ENCODE results near the gene SPTBN4.

SPTBN4 gene

DNA sequence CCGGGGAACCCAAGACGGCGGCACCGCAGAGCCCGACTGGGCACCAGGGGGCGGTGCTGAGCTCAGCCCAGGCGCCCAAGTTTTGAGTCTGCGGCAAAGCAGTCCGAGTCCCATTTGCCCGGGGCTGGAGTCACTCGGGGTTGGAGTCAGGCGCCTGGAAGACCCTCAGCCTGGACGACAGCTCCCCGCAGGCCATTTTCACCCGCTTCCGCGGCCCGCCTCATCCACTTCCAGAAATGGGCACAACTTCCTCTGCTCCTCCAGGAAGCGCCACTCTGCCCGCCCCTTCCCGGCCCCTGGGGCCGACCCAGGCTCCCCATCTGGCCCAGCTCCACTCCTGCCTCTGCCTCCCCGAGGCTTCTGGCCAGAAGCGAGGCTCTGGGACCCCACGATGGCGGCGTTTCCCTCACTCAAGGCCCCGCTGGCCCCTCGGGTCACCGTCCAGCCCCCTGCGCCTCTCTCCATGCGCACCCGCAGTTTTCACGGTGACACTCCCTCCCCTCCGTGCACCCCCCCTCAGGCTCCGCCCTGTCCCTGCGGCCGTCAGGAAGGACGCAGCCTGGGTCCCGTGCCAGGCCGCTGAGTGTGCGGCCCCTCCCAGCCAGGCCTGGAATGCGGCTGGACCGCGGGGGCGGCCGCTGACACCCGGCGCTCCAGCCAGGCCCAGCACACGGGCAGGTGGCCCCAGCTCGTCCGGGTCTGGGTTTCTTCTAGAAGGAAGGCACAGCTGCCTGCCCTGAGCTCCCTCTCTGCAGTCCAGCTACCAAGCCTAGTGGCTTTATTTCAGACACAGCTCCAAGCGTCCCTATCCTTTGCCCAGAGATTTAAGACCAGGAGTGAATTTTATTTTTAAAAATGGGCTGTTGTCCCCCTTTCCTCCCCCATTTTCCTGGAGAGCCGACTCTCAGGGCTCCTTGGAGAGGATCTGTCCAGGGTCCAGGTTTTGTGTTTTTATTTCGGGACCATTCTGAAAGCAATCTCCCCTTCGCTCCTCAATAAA lies 45.7 kb upstream of the SPTBN4 start:
- peak; percentile 93 for DNase-seq (ENCODE audit: low spot score)
- POLR2A ChIA-PET (ENCODE audit: low non-redundant PET): interaction anchor here (0.5 to 2.0 kb wide), 5 partner anchors 22 to 197 kb away, joined by 3 to 10 read pairs (median 3); partner anchors contain the start of gene BLVRB
- H3K27ac ChIP-seq: peak overlapping the region; percentile 93
- CTCF ChIA-PET: interaction anchor here (0.5 to 1.9 kb wide), 20 partner anchors 10 to 218 kb away, joined by 3 to 15 read pairs (median 4); partner anchors contain the start of gene SERTAD3
- TF ChIP-seq, protein P1, sequence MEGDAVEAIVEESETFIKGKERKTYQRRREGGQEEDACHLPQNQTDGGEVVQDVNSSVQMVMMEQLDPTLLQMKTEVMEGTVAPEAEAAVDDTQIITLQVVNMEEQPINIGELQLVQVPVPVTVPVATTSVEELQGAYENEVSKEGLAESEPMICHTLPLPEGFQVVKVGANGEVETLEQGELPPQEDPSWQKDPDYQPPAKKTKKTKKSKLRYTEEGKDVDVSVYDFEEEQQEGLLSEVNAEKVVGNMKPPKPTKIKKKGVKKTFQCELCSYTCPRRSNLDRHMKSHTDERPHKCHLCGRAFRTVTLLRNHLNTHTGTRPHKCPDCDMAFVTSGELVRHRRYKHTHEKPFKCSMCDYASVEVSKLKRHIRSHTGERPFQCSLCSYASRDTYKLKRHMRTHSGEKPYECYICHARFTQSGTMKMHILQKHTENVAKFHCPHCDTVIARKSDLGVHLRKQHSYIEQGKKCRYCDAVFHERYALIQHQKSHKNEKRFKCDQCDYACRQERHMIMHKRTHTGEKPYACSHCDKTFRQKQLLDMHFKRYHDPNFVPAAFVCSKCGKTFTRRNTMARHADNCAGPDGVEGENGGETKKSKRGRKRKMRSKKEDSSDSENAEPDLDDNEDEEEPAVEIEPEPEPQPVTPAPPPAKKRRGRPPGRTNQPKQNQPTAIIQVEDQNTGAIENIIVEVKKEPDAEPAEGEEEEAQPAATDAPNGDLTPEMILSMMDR (conservative IDR thresholded peaks at IDR 0.05; ENCODE audit: low read depth): peak; percentile 94

DNA sequence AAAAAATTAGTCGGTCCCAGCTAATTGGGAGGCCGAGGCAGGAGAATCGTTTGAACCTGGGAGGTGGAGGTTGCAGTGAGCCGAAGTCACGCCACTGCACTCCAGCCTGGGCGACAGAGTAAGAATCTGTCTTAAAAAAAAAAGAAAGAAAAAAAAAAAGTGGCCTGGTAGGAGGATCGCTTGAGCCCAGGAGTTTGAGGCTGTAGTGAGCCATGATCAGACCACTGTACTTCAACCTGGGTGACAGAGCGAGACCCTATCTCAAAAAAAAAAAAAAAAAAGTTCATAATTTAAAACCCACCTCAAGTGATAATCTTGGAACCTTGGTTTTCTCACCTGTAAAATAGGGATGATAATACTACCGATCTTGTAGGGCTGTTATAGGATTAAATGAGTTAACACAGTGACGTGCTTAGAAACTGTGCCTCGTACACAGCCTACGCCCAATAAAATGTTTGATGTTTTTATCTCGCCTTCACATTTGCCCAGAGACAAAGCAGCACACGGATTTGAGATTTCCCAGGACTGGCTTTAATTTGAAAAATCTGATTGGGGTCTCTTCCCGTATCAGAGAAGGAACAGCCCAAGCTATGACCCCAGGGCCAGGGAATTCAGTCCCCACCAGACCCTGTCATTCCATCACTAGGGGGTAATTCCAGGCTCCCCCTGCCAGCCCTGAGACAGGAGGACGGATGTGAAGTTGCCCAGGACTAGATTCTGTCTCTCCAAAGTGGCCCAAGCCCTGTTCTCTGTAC lies 44.6 kb upstream of the SPTBN4 start:
- no peak for DNase-seq (ENCODE audit: low spot score)
- ChIA-PET CTCF (no interaction called here), POLR2A (ENCODE audit: low non-redundant PET) (interaction anchor here (0.5 to 2.0 kb wide), 3 partner anchors 11 to 198 kb away, joined by 3 to 10 read pairs (median 3); no protein-coding TSS in a partner anchor)
- peak overlapping the region; percentile 93 for H3K27ac ChIP-seq
- TF ChIP-seq, protein P1 (conservative IDR thresholded peaks at IDR 0.05; ENCODE audit: low read depth): no peak

DNA sequence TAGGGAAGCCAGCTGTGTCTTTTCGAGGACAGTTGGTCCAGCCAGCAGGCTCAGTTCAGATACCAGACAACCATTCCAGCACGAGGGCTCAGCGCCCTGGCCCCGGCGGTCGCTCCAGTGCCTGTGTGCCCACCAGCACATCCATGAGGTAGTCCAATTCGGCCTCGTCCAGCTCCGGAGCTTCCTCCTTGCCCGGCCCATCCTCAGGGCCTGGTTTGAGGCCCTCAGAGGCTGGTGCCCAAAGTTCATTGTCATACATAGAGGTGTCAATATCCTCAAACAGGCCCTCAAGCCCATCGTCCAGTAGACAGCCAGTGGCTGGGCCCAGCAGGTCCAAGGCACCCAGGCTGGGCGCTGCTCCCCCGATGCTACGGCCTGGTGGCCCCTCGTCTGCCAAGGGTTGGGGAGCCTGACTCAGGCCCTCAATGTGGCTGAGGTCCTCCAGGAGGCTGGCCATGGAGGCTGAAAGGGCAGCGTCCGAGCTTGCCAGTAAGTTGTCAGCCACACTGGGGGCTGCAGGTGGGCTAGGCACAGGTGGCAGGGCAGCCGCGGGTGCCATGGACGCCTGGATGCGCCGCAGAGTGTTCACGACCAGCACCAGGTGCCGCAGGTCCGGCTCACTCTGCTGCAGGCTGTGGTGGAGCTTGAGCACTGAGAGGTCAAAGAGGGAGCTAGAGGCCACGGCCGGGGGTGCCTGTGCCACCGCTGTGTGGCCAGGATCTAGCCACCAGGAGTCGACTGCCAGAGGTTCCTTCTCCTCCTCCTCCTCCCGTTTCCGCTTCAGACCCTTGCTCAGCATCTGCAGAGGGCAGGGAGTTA lies 43.8 kb upstream of the SPTBN4 start:
- H3K27ac ChIP-seq: peak overlapping the region; percentile 93
- CTCF ChIA-PET: interaction anchor here (0.7 kb wide), 2 partner anchors 161 to 1174 kb away, joined by 3 to 4 read pairs; no protein-coding TSS in a partner anchor
- DNase-seq (ENCODE audit: low spot score): no peak
- POLR2A ChIA-PET (ENCODE audit: low non-redundant PET): interaction anchor here (0.5 to 1.4 kb wide), 2 partner anchors 10 to 19 kb away, joined by 3 read pairs; no protein-coding TSS in a partner anchor
- TF ChIP-seq, protein P1 (conservative IDR thresholded peaks at IDR 0.05; ENCODE audit: low read depth): no peak

DNA sequence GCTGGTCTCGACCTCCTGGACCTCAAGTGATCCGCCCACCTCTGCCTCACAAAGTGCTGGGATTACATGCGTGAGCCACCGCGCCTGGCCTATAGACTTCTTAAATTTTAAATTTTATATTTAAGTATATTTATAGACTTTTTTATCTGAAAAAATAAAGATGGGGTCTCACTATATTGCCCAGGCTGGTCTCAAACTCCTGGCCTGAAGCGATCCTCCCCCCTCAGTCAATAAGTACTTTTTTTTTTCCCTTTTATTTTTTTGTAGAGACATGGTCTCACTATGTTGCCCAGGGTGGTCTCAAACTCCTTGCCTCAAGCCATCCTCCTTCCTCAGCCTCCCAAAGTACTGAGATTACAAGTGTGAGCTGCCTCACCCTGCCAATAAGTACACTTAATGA lies 42.9 kb upstream of the SPTBN4 start:
- TF ChIP-seq, protein P1 (conservative IDR thresholded peaks at IDR 0.05; ENCODE audit: low read depth): no peak
- CTCF ChIA-PET: interaction anchor here (0.6 to 1.1 kb wide), 4 partner anchors 10 to 162 kb away, joined by 3 to 4 read pairs (median 4); no protein-coding TSS in a partner anchor
- POLR2A ChIA-PET (ENCODE audit: low non-redundant PET): interaction anchor here (0.6 to 1.4 kb wide), 3 partner anchors 20 to 949 kb away, joined by 3 to 4 read pairs (median 3); no protein-coding TSS in a partner anchor
- DNase-seq (ENCODE audit: low spot score): no peak
- peak overlapping the region; percentile 93 for H3K27ac ChIP-seq

DNA sequence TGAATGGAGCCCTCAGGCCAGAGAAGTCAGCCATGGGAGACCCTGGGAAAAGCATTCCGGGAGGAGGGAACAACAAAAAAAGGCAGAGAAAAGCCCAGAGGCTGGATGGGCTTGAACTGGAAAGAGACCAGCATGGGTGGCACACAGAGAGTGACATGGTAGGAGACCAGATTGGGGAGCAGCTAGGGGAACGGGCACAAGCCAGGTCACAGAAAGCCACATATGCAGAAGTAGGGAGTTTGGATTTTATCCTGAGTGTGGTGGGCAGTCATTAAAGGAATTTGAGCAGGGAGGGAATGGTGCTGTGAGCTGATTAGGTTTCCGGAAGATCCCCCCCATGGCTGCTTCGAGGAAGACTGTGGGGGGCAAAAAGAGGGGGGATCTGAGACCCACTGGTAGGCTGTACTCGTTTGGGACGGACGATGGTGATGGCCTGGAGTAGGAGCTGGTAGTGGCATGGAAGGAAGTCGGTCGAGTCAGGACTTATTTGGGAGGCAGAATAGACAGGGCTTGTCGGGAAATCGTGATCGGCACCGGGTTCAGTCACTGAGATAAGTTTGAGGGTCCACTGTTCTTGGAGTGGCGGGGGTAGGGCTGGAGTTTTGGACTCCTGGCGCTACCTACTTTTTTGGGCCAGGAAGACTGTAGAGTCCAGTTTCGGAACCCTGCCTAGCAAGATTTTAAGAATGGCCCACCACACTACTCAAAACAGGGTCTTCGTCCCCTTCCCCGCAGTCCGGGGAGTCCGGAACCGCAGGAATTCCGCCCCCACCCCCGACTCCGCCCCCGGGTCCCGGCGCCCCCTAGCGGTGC lies 42.0 kb upstream of the SPTBN4 start:
- ChIA-PET POLR2A (ENCODE audit: low non-redundant PET) (interaction anchor here (0.5 to 0.8 kb wide), 3 partner anchors 80 to 950 kb away, joined by 3 to 4 read pairs (median 4); no protein-coding TSS in a partner anchor), CTCF (interaction anchor here (0.6 to 1.1 kb wide), 3 partner anchors 9 to 119 kb away, joined by 3 to 4 read pairs (median 3); no protein-coding TSS in a partner anchor)
- TF ChIP-seq, protein P1 (conservative IDR thresholded peaks at IDR 0.05; ENCODE audit: low read depth): peak; percentile 77; the same call in 1 of the 2 replicates
- DNase-seq (ENCODE audit: low spot score): no peak
- peak overlapping the region; percentile 99 for H3K27ac ChIP-seq

Data from RWPE1 (cell line).